ENCODE data around the gene DCDC2C.

Gene DCDC2C

DNA sequence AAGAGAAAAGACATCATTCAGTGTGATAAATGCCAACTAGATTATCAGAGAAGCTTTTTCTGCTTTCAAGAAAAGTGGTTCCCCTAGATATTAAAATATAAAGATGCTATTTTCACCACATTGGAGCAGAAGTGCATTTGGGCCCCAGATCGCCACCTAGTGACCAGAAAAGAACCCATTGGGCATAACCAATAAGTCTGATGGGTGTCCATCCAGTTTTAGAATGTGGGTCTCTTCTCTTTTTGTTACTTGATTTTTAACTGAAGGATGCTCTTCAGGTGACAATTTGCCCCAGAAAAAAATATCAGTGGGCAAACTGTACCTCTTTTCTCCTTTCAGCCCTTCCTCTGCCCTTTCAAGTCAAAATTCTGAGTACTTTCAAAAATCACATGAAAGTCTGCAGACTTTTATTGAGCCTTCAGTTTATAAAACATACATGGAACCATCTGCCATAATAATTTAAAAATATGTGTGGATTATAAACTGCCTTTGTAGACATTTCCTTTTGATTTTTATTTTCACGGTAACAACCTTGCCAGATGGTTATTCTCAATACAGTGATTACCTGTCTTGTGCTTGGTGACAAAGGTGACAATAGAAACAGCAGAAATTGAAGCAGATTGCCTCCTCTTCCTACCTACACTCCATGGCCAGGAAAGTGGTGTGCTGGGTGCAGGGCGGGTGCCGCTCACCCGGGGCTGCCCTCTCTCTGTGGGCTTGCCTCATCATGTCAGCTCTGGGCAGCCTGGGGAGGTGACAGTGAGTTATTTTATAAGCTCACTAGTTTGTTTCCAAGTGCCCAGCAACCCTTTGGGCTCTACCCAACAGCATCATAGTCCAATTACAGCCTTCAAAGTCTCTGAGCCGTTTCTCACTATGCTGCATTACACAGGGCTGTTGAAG, 124.5 kb downstream of the DCDC2C start:
- DNase-seq (ENCODE audit: low read depth) = no peak

DNA sequence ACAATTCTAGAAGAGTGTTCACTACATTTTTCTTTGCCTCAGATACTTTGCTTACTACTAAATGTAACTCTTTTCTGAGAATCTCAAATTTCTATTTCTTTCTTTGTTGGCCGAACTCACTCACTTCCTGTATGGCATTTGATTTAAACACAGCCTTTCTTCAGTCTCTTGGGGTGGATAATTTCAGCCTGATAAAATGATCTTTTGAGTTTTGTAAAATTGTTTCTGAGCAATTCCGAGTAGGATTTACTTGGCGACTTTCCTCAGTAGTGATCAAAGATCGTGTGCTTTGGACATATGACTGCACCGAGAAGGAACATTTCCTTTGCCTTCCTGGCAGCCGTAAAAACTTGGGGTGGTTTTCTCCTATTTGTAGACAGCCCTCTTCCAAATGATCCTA, 127.4 kb downstream of the DCDC2C start:
- no peak for DNase-seq (ENCODE audit: low read depth)

DNA sequence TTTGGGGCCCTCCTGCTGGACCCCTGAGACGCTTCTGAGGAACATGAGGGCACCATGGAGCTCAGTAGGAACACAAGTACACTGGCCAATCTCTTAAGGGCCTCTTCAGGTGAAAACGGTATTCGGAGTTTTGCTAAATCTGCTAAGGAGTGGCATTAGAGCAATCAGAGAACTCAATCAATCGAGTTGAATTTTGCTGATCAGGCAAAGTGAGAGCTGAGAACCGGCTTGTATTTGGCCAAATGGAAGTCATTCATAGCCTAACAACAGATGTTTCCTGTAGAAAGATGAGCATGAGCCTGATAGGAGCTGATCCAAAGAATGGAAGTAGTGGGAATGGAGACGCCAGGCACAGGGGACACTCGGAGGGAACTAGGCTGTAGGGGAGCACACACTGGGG, 133.7 kb downstream of the DCDC2C start:
- DNase-seq (ENCODE audit: low read depth) = no peak

DNA sequence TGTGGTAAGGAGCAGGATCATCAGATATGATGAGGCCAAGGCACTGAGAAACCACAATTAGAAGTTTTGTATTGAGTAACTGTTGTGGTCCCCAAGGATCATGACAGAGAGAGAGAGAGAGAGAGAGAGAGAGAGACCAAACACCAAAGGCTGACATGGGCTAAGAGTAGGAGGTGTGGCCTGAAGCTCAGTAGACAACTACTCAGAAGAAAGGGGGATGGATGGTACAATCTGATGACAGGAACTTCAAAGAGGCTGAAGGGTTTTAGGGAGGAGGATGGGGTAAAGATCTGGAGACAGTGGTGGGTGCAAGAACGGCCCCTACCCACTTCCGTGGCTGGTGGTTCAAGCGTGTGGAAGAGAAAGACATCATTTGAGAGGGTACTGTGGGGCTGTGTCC, 135.0 kb downstream of the DCDC2C start:
- DNase-seq (ENCODE audit: low read depth) = no peak

DNA sequence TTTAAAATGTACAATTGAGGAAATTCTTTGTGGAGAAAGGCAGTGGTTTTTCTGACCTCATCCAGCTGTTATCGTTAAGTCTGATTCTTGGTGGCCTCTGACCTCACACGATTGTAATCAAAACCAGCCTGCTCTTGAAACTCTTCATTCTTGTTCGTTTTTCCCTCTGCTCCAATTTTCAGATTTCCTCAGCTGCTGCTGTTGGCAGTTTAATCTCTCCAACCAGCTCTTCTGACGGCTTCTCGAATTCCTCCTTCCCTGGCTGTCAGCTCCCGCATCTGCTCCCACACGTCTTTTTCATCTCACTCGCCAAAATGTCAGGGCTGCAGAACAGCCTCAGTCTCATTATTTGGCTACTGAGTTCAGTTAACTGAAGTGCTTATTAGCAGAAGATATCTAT, 136.1 kb downstream of the DCDC2C start:
- DNase-seq (ENCODE audit: low read depth) = no peak

DNA sequence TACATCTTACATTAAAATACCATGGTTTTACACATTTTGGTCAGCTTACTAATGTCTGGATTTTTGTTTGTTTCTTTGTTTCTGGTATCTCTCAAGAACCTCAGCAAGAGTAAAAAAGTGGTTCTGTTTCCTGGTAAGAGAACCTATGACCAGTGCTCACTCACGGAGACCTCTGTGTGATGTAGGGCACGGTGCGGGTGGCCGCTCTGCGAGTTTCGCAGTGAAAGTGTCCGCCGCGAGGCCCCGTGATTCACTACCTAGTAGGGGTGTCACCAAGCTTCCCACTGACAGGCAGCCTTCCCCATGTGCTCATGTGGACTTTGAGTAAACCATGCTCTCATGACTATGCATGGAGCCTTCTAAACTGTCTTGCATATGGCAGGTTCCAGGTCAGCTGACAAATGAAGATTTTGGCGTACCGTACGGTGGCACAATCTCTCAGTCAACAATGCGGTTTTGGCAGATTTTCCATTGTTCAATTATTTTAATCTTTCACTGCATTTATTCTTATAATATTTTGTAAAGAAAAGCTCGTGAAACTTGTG, 137.3 kb downstream of the DCDC2C start:
- DNase-seq (ENCODE audit: low read depth) = no peak

DNA sequence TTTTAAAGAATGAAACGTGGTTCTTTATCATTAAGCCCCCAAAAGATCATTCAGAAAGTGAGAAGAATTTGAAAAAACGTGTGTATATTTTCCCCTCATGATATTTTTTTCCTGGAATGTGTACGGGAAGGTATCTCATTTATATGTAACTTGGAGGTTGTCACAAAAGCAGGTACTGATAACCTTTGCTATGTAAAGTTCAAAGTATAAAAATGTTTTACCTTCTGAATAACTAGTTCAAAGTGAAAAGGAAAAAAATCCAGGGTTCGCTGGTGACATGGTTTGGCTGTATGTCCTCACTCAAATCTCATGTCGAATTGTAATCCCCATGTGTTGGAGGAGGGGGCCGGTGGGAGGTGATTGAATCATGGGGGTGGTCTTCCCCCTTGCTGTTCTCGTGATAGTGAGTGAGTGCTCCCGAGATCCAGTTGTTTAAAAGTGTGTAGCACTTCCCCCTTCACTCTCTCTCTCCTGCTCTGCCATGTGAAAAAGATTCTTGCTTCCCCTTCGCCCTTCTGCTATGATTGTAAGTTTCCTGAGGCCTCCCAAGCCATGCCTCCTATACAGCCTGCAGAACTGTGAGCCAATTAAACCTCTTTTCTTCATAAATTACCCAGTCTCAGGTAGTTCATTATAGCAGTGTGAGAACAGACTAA, 144.2 kb downstream of the DCDC2C start:
- no peak for DNase-seq (ENCODE audit: low read depth)

DNA sequence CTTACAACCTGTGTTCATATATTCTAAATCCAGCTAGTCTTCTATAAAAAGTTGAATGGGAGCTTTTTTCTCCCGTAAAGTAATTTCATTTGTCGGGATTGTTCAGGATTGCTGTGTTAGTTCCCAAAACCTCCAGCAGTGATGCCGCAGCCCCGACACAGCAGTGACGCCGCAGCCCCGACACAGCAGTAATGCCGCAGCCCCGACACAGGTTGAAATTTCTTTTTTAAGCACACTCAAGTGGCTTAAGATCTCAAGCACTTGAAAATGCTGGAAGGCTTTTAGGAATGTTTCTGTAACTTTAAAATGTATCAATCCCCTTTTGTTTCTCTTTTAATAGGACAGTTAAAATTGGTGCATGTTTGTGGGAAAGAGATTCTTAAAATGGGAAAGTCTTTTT, 145.4 kb downstream of the DCDC2C start:
- no peak for DNase-seq (ENCODE audit: low read depth)

DNA sequence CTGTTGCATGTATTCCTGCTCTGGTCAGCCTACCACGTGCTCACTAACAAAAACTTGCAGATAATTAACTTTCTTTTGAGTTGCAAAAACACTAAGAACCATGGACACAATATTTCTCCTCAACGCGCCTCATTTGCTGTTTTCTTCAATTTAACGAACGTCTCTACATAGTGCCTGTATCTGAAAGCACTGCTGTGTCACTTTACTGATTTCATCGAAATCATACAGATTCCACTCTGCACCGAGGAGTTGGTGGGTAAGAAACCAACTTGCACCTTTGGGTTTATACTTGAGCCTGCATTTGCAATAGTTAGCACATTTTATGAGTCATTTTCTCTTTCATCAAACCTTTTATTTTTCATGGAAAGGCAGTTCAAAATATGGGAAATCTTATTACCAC, 145.8 kb downstream of the DCDC2C start:
- DNase-seq (ENCODE audit: low read depth) = no peak

DNA sequence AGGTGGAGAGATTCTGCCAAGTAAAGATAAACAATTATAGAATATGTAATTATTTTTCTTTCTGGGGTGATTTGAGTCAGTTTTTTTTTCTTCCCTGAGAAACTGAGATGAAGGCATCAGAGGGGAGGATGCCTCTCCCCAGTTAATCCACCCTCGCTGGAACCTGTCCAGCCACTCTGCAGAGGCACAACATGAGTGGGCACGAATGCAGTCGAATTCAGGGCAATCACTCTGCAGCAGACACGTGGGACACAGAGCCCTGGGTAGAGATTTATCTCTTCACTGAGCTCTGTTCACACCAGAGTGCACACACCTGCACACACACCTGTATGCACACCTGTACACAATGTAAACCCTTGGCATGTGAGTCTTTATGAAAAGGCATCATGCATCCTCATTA, 154.2 kb downstream of the DCDC2C start:
- no peak for DNase-seq (ENCODE audit: low read depth)

DNA sequence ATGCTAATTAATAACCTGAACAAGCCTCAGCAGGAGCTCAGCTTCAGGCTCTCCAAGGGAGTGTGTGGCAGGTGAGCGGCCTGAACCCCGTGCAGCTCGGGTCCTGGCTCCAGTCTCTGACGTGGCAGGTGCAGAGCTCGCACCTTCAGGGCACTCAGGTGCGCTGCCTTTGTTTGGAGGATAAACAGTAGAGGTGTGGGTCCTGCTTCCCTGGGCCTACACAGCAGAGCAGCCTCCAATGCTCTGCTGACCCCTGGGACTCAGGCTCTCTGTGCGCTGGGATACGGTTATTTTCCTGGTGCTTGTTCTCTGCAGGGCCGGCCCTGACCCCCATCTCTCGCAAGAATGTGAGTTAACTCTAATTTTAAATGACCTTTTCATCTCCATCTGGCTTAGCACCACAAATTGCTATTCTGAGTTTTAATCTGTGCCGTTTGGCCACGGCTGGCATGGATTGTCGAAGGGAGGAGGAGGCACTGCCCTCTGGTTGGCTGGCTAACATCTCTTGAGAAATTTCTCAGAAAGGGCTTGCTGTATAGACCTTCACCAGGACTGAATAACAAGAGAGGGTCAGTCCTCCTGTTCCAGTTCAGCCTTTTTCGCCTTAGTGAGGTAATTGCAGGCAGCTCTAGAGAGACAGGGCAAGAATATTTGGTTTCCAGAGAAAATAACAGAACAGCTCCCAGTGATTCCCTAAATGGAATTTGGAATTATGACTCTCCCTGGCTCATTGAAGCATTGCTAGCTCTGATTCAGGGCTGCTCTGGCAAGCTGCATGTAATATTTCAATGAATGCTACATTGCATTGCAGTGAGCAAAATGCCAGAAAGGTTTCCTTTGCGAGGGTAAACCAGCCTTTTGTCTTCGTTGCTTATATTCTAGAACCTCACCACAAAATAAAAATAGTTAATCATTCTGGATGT, 161.8 kb downstream of the DCDC2C start:
- DNase-seq (ENCODE audit: low read depth) = no peak

DNA sequence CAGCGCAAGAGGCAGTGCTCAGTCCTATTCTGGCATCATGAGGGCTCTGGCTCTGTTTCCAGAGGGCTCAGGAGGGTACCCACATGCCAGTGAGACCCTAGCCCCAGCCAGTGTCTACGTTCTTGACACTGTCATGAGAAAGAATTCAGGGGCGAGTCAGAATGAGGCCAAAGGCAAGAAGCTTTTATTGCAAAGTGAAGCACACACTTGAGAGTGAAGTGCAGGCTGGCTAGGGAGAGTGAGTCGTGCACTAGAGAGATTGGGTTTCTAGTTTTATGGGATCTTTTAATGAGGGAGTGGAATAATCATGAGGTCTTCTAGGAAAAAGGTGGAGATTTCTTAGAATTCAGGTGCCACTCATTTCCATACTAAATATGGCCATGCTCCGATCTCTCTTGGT, 164.1 kb downstream of the DCDC2C start:
- DNase-seq (ENCODE audit: low read depth) = no peak

DNA sequence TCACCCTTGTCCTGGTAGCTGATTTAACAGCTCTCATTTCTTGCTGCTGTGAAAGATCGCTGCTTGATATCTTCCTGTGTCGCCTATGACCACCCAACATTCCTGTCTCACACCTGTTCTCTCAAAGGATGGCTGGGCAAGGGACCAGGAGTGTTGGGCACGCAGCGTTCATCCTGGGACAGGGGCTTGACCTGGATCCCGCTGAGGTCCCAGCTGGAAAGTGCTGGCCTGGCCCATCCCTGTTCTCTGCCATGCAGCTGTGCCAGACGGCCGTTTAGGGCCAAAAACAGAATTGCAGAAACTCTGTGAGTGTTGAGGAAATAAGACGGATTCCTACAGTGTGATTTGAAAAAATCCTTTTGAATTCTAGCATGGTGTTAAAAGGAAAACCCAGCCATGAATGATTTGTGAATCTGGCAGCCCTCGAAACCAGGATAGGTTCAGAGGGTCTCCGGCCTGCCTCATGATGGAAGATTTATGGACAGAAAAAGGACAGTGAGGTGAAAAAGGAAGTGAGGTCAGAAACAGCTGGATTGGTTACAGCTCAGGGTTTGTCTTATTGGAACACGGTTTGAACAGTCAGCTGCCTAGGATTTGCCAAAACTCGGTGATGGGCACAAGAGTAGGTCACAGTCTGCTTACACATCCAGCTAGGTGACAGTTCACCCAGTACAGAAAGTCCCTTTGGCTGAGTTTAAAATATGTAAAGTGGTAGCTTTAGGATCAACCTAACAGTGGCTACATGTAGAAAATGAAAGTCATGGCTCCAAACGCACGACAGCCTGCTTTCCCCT, 164.8 kb downstream of the DCDC2C start:
- no peak for DNase-seq (ENCODE audit: low read depth)

DNA sequence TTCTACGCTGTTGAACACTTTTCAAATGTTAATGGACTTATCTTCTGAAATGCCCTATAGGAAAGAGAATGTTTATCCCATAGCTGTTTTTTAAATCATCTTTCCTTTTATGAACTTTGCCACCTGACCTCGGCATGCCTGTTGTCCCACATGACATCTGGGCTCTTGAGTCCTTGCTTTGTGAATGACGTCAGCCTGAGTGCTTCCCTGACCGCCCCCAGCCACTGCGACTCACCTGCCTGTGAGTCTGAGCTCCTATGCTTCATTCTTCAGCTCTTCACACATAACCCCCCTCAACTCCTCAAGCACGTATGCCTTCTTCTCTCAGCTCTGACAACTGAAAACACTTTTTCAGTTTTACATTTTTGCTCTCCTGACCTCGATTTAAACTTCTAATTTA, 166.8 kb downstream of the DCDC2C start:
- DNase-seq (ENCODE audit: low read depth) = no peak

DNA sequence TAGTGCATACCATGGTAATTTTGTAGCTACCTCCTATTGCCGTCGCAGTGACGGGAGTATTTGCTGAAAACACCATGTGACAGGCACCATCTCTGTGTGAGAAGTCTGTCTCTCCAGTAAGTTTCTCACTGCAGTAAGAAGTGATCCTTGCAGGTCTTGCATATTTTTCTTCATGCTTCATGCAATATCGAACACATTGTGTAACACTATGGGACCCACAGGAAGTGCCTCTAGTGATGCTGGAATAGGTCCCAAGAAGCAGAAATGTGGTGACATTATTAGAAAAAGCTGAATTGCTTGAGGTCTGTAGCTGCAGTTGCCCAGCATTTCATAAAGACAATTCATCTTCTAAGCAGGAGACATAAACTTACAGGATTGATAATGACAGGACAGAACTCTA, 167.6 kb downstream of the DCDC2C start:
- no peak for DNase-seq (ENCODE audit: low read depth)

DNA sequence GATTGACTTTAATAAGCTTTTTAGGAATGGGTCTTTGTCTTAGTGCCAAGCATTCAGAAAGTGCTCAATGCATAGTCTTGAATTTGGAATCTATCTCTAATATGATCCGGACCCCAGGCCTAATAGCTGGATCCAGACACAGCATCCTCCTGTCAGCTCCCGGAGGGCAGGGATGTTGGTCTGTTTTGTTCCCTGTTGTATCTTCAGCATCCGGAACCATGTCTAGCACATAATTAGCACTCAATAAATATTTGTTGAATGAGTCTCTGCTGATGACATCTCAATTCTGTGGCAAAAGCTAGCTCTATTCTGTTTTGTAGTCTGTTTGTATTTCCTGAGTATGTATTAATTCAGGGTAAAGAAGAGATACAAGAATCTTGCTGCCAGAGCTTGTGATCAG, 169.1 kb downstream of the DCDC2C start:
- DNase-seq (ENCODE audit: low read depth) = no peak

DNA sequence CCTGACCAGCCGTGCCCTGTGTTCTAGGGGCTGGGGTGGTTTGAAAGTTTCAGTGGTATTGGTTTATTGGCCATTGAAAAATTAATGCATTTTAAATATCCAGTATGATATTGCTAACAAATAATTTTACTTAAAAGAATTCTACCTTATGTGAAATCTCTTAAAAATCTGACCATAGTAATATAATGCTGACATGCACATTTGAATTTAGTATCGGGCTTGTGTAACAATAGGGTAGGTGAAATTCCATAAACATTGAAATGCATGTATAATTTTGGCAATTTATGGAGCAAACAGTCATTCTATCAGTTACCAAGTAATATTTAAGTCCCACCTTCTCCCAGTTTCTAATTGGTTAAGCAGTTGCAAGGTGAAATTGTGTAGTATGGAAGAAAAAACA, 170.5 kb downstream of the DCDC2C start:
- DNase-seq (ENCODE audit: low read depth) = no peak

DNA sequence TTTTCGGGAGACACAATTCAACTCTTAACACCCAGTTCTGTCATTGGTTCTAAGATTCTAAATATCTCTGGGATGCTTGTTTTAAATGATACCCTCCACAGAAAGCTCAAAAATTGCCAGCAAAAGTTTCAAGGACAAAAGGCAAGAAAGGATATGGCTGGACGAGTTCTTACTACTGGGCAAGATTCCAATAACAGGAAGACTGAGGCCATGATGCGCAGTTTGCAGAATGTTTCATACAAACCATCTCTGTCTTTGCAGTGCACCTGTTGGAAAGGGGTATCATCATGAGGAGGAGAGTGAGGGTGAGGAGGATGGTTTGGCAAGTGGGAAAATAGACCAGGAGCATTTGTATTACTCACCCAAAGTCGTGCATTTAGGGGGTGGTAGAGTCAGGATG, 172.8 kb downstream of the DCDC2C start:
- no peak for DNase-seq (ENCODE audit: low read depth)

DNA sequence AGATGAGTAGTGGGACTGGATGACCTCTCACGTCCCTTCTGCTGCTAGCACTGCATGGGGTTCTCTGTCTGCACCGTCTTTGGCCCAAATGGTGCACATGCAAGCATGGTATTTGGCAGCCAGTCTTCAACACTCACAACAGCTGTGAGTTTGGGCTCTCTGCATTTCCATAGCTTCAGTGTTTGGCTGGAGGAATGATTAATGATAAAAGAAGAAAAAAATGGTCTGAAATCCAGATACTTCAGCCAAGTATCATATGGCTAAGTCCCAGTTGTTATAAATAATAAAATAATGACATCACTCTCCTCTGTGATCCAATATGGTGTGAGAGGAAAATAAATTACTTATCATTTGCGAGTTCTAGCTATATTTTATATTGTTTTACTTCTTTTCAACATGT, 173.3 kb downstream of the DCDC2C start:
- no peak for DNase-seq (ENCODE audit: low read depth)

DNA sequence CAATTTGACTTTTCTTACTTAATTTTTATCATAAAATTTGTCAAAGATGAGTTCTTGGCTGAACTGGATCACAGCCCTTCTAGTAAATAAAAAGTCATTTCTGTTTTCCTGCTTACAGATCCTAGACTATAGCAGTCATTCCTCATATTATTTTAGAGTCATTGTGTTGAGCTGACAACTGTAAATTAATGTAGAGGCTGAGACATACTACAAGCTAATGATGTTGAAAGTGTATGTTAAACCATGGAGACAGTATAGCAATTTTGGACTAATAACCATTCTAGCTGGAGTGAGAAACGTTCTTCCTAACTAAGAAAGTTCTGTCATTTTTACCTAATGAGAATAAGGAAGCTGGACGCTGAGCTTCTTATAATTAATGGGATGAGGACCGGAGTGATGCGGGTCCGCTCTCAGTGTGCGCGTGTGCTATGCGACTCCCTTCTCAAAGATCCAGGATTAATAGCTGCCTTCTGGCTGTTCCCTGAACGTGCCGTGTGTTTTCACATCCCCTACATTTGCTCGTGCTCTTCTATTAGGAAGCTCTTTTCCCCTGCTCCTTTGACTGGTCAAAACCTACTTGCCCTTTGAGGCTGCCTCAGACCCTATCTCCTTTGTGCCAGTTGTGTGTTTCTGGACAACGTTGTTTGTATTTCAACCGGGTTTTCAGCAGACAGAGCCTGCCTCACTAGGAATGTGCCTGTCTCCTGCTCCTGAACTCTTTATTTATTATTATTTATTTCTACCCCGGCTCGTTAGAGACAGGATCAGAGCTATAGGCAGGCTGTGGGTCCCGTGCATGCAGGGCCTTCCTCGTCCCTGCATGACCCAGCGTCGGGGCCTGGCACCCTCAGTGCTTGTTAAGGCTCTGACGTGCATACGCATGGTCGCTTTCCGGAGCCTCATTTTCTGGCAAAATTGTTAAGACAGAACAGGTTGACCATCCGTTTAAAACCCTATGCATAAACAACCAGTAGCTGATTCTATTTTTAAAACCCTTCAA, 182.6 kb downstream of the DCDC2C start:
- DNase-seq (ENCODE audit: low read depth) = no peak

Data from T follicular helper cell (primary cell).